Lung (tissue), 12 donors: ENCODE data around the gene CEBPB. TPM values are rescaled to one million over a fixed set of nuclear protein-coding genes. Genes with fewer than 3 reads are reported as not detected.
"Not testable (repeated sequence)": the region's sequence is repeated elsewhere in the genome, so short reads cannot be mapped to it uniquely, and the experiment has no call there.

ENCODE experiments used
- ATAC-seq: fragments of 200-7000 bp; cut with Tn5 transposase; one replicate; pipeline ENCODE4 v1.9.1; 2020; ENCODE audit warnings: moderate number of reproducible peaks; ENCODE audit not compliant: insufficient read depth, low FRiP score
- DNase-seq, 3 donors: peaks; one replicate each; pipeline ENCODE4 v3.0.0-alpha.2; 2013 to 2017
- H3K27ac ChIP-seq, 2 donors: one replicate each; pipeline ENCODE4 v1.5.1; 2013; ENCODE audit warnings: mild to moderate bottlenecking in 2 of 2, moderate library complexity in 2 of 2, control low read depth in 1 of 2, inconsistent platforms in 1 of 2, low read depth in 1 of 2, low read length in 1 of 2
- H3K27me3 ChIP-seq, 3 donors: one replicate each; pipeline ENCODE4 v1.5.1; 2013; ENCODE audit warnings: low read length in 2 of 3; ENCODE audit not compliant: control insufficient read depth in 3 of 3, insufficient read depth in 3 of 3
- H3K36me3 ChIP-seq, 4 donors: one replicate each; pipeline ENCODE4 v1.5.1; 2013; ENCODE audit warnings: low read length in 4 of 4, mild to moderate bottlenecking in 1 of 4, moderate library complexity in 1 of 4; ENCODE audit not compliant: control insufficient read depth in 4 of 4, insufficient read depth in 4 of 4
- H3K4me1 ChIP-seq, 5 donors: one replicate each; pipeline ENCODE4 v1.5.1; 2013; ENCODE audit warnings: low read length in 5 of 5, mild to moderate bottlenecking in 2 of 5, moderate library complexity in 1 of 5; ENCODE audit not compliant: control insufficient read depth in 5 of 5, insufficient read depth in 5 of 5
- H3K4me3 ChIP-seq: one replicate; pipeline ENCODE4 v1.5.1; 2013; ENCODE audit warnings: mild to moderate bottlenecking, control low read depth, moderate library complexity
- H3K9ac ChIP-seq, 2 donors: one replicate each; pipeline ENCODE4 v1.5.1; 2013; ENCODE audit warnings: low read length in 2 of 2, control low read depth in 1 of 2; ENCODE audit not compliant: insufficient read depth in 1 of 2
- H3K9me3 ChIP-seq, 4 donors: one replicate each; pipeline ENCODE4 v1.5.1; 2013; ENCODE audit warnings: low read length in 3 of 4, mild to moderate bottlenecking in 1 of 4, moderate library complexity in 1 of 4; ENCODE audit not compliant: control insufficient read depth in 4 of 4, insufficient read depth in 3 of 4
- CTCF ChIP-seq: IDR thresholded peaks from 2 replicates; pipeline ENCODE4 v1.5.1; 2012; ENCODE audit warnings: mild to moderate bottlenecking; ENCODE audit errors: control extremely low read depth, extremely low read depth
- WGBS, 2 donors: extraction: QIAGEN DNeasy Blood & Tissue Kit; methylation state at CpG; one replicate each; pipeline ENCODE4 v1.1.7; 2013; 5-methylcytosine and 5-hydroxymethylcytosine counted together
- polyA plus RNA-seq, 2 donors: library from polyadenylated mRNA; stranded (reverse); fragments of 200-250 nt; gene quantifications; one replicate each; pipeline ENCODE4 v1.2.1, GENCODE V29; 2013
- total RNA-seq, 2 donors: library from RNA; depleted of rRNA in 1 of 2; stranded (reverse); fragments of >200 nt in 1 of 2; gene quantifications; one replicate each; pipeline ENCODE4 v1.2.1, GENCODE V29; 2014 to 2021
- donor health status: control.
- donor health status: control.
- donor health status: Bipolar disorder and iron deficiency.
- donor health status: healthy.
- donor health status: DM: yes; HTN: yes; CAD: no.

CEBPB gene
- total and polyA plus RNA-seq, 4 donors: 53.2 to 296 (median 124) TPM

DNA sequence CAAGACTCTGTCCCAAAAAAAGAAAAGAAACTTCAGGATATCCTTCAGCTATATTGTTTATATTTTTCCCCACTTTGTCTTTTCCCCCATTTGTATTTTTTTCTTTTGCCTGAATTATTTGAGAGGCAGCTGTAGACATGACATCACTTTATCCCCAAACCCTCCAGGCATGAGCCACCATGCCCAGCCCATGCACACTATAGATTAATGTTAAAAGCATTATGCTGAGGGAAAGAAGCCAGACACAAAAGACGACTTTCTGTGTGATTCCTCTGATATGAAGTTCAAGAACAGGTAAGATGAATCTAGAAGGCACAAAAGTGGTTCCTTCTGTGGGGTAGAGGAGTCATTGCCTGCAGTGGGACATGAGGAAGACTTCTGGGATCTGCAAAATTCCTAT, 16.4 kb downstream of the CEBPB start:
- no peaks in the 10 kb centered on the region for H3K27me3 ChIP-seq
- 82 to 90% methylated on average over 1 of the region's 1 CpG for WGBS, 2 donors
- TF ChIP-seq CTCF: no peak
- H3K36me3 ChIP-seq: no peaks in the 10 kb centered on the region
- H3K4me3 ChIP-seq: no peak overlapping the region
- H3K27ac ChIP-seq: no peak overlapping the region
- peaks cover 0 to 3% (median 2%) of the 10 kb centered on the region in 4 donors for H3K9me3 ChIP-seq
- no peak for DNase-seq
- H3K4me1 ChIP-seq: peaks cover 0 to 5% (median 0%) of the 10 kb centered on the region in 5 donors
- no peak for ATAC-seq
- H3K9ac ChIP-seq: no peak overlapping the region

GRCh38 chr20:50208085-50208491, 17.5 kb downstream of the CEBPB start:
- 78 to 85% methylated on average over 7 of the region's 7 CpGs for WGBS, 2 donors
- no peak overlapping the region for H3K27ac ChIP-seq
- peaks cover 0 to 2% (median 2%) of the 10 kb centered on the region in 4 donors for H3K9me3 ChIP-seq
- no peak overlapping the region for H3K9ac ChIP-seq
- no peak overlapping the region for H3K4me3 ChIP-seq
- peaks cover 0 to 5% (median 0%) of the 10 kb centered on the region in 5 donors for H3K4me1 ChIP-seq
- DNase-seq (no peak), ATAC-seq (no peak)
- H3K36me3 ChIP-seq: no peaks in the 10 kb centered on the region
- no peak for TF ChIP-seq CTCF
- H3K27me3 ChIP-seq: no peaks in the 10 kb centered on the region

GRCh38 chr20:50208815-50209214, 18.2 kb downstream of the CEBPB start:
- not testable (repeated sequence) for DNase-seq, H3K9me3 ChIP-seq, H3K36me3 ChIP-seq, H3K9ac ChIP-seq, ATAC-seq, H3K4me1 ChIP-seq, H3K4me3 ChIP-seq, H3K27ac ChIP-seq, H3K27me3 ChIP-seq
- WGBS, 2 donors: 93 to 94% methylated on average over 4 of the region's 4 CpGs

DNA sequence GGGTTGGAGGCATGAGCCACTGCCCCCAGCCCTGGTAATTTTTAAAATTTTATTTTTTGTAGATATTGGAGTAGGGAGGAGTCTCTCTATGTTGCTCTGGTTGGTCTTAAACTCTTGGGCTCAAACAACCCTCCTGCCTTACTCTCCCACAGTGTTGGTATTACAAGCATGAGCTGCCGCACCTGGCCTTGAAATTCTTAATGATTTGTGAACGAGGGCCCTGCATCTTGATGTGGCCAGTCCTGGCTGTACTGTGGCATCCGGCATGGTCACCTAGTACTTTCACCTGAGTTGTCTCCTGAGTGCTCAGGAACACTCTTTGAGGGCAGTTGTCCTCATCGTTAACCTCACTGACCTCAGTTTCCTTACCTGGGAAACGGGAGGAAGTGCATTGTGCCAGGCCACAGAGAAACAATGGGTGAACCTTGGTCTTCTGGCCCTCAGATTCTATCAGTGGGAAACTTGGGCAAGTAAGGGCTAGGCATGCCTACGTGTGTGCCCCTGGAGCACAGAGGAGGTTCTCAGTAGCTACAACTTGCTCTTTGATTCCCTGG, 19.5 kb downstream of the CEBPB start:
- Histone ChIP-seq H3K27me3 (no peaks in the 10 kb centered on the region), H3K4me1 (peaks cover 0 to 5% (median 2%) of the 10 kb centered on the region in 5 donors), H3K4me3 (no peak overlapping the region), H3K27ac (no peak overlapping the region), H3K9ac (no peak overlapping the region), H3K9me3 (no peaks in the 10 kb centered on the region), H3K36me3 (no peaks in the 10 kb centered on the region)
- no peak for DNase-seq
- WGBS, 2 donors: 80 to 82% methylated on average over 6 of the region's 6 CpGs
- ATAC-seq: no peak
- no peak for TF ChIP-seq CTCF
